GM12878 (cell line): ENCODE data around the gene NUB1.

ENCODE experiments used
- CEBPB ChIP-seq, 2 experiments: fragments of 150-350 bp in 1 of 2; IDR thresholded peaks; 2 replicates each; pipeline ENCODE4 v1.6.1; 2012 to 2014; ENCODE audit warnings: low read depth in 2 of 2, low read length in 2 of 2, borderline replicate concordance in 1 of 2, inconsistent platforms in 1 of 2
- NFIC ChIP-seq: IDR thresholded peaks from 2 replicates; pipeline ENCODE4 v1.6.1; 2012; ENCODE audit warnings: low read depth, mild to moderate bottlenecking, inconsistent platforms, low read length, moderate library complexity
- POLR2A ChIP-seq: IDR thresholded peaks from 2 replicates; pipeline ENCODE4 v1.6.1; 2011; ENCODE audit warnings: low read depth, mild to moderate bottlenecking, low read length
- TF ChIP-seq, protein P1 (sequence below): IDR thresholded peaks from 2 replicates; pipeline ENCODE4 v1.6.1; 2012; ENCODE audit warnings: mild to moderate bottlenecking, low read depth, low read length

DNA sequence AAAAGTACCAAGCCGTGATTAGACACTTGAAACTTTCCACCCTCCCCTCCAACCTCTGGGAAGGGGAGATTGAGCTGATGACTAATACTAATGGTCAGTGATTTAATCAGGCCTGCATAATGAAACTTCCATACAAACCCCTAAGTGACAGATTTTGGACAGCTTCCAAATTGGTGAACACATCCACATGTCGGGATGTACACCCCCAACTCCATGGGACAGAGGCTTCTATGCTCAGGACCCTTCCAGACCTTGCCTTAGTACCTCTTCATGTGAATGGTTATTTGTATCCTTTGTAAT is 4.8 kb downstream of the NUB1 start:
- TF ChIP-seq NFIC, result no peak
- no peak for TF ChIP-seq CEBPB (IDR thresholded peaks at IDR 0.05; ENCODE audit: borderline replicate concordance in 1 of 2, low read depth in 2 of 2, low read length in 2 of 2)
- TF ChIP-seq POLR2A, result no peak
- TF ChIP-seq, protein P1, sequence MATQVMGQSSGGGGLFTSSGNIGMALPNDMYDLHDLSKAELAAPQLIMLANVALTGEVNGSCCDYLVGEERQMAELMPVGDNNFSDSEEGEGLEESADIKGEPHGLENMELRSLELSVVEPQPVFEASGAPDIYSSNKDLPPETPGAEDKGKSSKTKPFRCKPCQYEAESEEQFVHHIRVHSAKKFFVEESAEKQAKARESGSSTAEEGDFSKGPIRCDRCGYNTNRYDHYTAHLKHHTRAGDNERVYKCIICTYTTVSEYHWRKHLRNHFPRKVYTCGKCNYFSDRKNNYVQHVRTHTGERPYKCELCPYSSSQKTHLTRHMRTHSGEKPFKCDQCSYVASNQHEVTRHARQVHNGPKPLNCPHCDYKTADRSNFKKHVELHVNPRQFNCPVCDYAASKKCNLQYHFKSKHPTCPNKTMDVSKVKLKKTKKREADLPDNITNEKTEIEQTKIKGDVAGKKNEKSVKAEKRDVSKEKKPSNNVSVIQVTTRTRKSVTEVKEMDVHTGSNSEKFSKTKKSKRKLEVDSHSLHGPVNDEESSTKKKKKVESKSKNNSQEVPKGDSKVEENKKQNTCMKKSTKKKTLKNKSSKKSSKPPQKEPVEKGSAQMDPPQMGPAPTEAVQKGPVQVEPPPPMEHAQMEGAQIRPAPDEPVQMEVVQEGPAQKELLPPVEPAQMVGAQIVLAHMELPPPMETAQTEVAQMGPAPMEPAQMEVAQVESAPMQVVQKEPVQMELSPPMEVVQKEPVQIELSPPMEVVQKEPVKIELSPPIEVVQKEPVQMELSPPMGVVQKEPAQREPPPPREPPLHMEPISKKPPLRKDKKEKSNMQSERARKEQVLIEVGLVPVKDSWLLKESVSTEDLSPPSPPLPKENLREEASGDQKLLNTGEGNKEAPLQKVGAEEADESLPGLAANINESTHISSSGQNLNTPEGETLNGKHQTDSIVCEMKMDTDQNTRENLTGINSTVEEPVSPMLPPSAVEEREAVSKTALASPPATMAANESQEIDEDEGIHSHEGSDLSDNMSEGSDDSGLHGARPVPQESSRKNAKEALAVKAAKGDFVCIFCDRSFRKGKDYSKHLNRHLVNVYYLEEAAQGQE, result no peak
